HUES48 (cell line): ENCODE data around the gene FAM20C.

Experiments used
- H3K27ac ChIP-seq: one replicate; pipeline ENCODE4 v1.7.0; 2013; ENCODE audit warnings: low read depth, low read length, inconsistent platforms
- H3K27me3 ChIP-seq: 2 replicates; pipeline ENCODE4 v1.6.1; 2013; ENCODE audit warnings: mild to moderate bottlenecking, low read length; ENCODE audit not compliant: control insufficient read depth, insufficient read depth
- H3K36me3 ChIP-seq: 2 replicates; pipeline ENCODE4 v1.6.1; 2013; ENCODE audit warnings: low read length; ENCODE audit not compliant: control insufficient read depth, insufficient read depth
- H3K4me1 ChIP-seq: 2 replicates; pipeline ENCODE4 v1.6.1; 2013; ENCODE audit warnings: mild to moderate bottlenecking, low read length; ENCODE audit not compliant: control insufficient read depth, insufficient read depth
- H3K4me3 ChIP-seq: 2 replicates; pipeline ENCODE4 v1.5.1; 2013; ENCODE audit warnings: mild to moderate bottlenecking, low read depth, low read length
- H3K9ac ChIP-seq: 2 replicates; pipeline ENCODE4 v1.6.1; 2013; ENCODE audit warnings: mild to moderate bottlenecking, low read depth, low read length, moderate library complexity
- H3K9me3 ChIP-seq: 2 replicates; pipeline ENCODE4 v1.6.1; 2013; ENCODE audit warnings: low read length; ENCODE audit not compliant: control insufficient read depth, insufficient read depth

Gene FAM20C

GRCh38 chr7:300546-301290 lies 108.3 kb downstream of the FAM20C start:
- Histone ChIP-seq H3K36me3 (no peaks in the 10 kb centered on the region), H3K9ac (no peak overlapping the region), H3K4me1 (no peaks in the 10 kb centered on the region), H3K27me3 (no peaks in the 10 kb centered on the region), H3K27ac (no peak overlapping the region), H3K9me3 (no peaks in the 10 kb centered on the region), H3K4me3 (no peak overlapping the region)

DNA sequence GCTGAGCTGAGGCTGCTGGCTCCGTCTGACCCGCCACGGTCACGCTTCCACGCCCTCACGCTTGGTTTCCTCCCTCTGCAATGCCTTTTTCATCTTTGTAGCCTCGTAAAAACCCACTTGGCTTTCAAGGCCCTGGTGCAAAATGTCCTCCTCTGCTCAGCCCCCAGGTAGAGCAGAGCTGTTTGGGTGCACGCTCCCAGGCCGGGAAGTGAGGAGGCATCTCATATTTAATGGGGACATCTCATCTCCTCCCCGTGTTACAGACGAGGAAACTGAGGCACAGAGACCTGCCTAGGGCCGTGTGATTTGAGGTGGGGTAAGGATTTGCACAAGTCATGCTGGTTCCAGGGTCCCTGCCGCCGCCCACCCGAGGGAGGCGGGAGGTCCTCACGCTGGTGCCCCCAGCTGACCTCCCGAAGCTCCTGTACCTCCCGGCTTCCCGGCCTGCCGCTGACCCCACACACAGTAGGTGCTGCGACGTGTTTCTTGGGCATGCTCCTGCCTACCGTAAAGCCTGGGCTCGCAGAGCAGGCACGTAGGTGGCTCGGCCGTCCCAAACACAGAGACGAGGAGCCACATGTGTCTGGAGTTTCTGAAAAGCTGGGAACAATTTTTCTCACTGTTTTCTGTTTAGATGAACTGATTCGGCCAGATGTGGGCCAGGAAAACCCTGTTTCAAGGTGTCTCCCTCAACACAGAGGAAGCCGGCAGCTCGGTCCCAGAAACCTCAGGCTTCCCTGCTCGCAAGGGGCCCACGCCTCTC lies 109.1 kb downstream of the FAM20C start:
- H3K36me3 ChIP-seq: no peaks in the 10 kb centered on the region
- no peak overlapping the region for H3K27ac ChIP-seq
- H3K9me3 ChIP-seq: no peaks in the 10 kb centered on the region
- H3K27me3 ChIP-seq: no peaks in the 10 kb centered on the region
- H3K4me3 ChIP-seq: no peak overlapping the region
- H3K4me1 ChIP-seq: no peaks in the 10 kb centered on the region
- no peak overlapping the region for H3K9ac ChIP-seq

- H3K27ac ChIP-seq: no peak overlapping the region
- H3K36me3 ChIP-seq: no peaks in the 10 kb centered on the region
- H3K4me3 ChIP-seq: no peak overlapping the region
- H3K9ac ChIP-seq: no peak overlapping the region
- H3K27me3 ChIP-seq: no peaks in the 10 kb centered on the region
- no peaks in the 10 kb centered on the region for H3K9me3 ChIP-seq
- no peaks in the 10 kb centered on the region for H3K4me1 ChIP-seq
Observed at GRCh38 chr7:302054-302992, 110.0 kb downstream of the FAM20C start.

GRCh38 chr7:303425-303824 lies 111.1 kb downstream of the FAM20C start:
- Histone ChIP-seq H3K9ac (no peak overlapping the region), H3K27me3 (no peaks in the 10 kb centered on the region), H3K27ac (no peak overlapping the region), H3K4me1 (no peaks in the 10 kb centered on the region), H3K36me3 (no peaks in the 10 kb centered on the region), H3K9me3 (no peaks in the 10 kb centered on the region), H3K4me3 (no peak overlapping the region)

- Histone ChIP-seq H3K27me3 (no peaks in the 10 kb centered on the region), H3K4me3 (no peak overlapping the region), H3K27ac (no peak overlapping the region), H3K4me1 (no peaks in the 10 kb centered on the region), H3K36me3 (no peaks in the 10 kb centered on the region), H3K9me3 (no peaks in the 10 kb centered on the region), H3K9ac (no peak overlapping the region)
Observed at GRCh38 chr7:303884-304573, 111.7 kb downstream of the FAM20C start.

- Histone ChIP-seq H3K4me1 (no peaks in the 10 kb centered on the region), H3K27ac (no peak overlapping the region), H3K4me3 (no peak overlapping the region), H3K27me3 (no peaks in the 10 kb centered on the region), H3K36me3 (no peaks in the 10 kb centered on the region), H3K9me3 (no peaks in the 10 kb centered on the region), H3K9ac (no peak overlapping the region)
Observed at GRCh38 chr7:304574-305409, 112.4 kb downstream of the FAM20C start.

GRCh38 chr7:305410-306151 lies 113.2 kb downstream of the FAM20C start:
- Histone ChIP-seq H3K27ac (no peak overlapping the region), H3K4me3 (no peak overlapping the region), H3K36me3 (no peaks in the 10 kb centered on the region), H3K27me3 (no peaks in the 10 kb centered on the region), H3K4me1 (no peaks in the 10 kb centered on the region), H3K9me3 (no peaks in the 10 kb centered on the region), H3K9ac (no peak overlapping the region)

- H3K27ac ChIP-seq: no peak overlapping the region
Observed at GRCh38 chr7:307970-308369, 115.6 kb downstream of the FAM20C start.

GRCh38 chr7:309586-310228 lies 117.3 kb downstream of the FAM20C start:
- no peaks in the 10 kb centered on the region for H3K4me1 ChIP-seq
- no peak overlapping the region for H3K4me3 ChIP-seq
- no peaks in the 10 kb centered on the region for H3K27me3 ChIP-seq
- no peak overlapping the region for H3K27ac ChIP-seq
- no peak overlapping the region for H3K9ac ChIP-seq
- H3K36me3 ChIP-seq: no peaks in the 10 kb centered on the region
- H3K9me3 ChIP-seq: no peaks in the 10 kb centered on the region

More at GRCh38 chr7:307970-308369, 115.6 kb downstream of the FAM20C start:
- H3K4me1 ChIP-seq: no peaks in the 10 kb centered on the region
- H3K4me3 ChIP-seq: no peak overlapping the region
- no peaks in the 10 kb centered on the region for H3K36me3 ChIP-seq
- H3K27me3 ChIP-seq: no peaks in the 10 kb centered on the region
- H3K9me3 ChIP-seq: no peaks in the 10 kb centered on the region
- no peak overlapping the region for H3K9ac ChIP-seq
